ENCODE results near the gene DUS1L.

GRCh38 chr17:82077617-82078358 is 12.2 kb upstream of the DUS1L start:
- TF ChIP-seq CTCF (IDR thresholded peaks at IDR 0.05) (no peak), POLR2A (IDR thresholded peaks at IDR 0.05) (no peak)
